ENCODE measurements around the gene CCL18.

DNA sequence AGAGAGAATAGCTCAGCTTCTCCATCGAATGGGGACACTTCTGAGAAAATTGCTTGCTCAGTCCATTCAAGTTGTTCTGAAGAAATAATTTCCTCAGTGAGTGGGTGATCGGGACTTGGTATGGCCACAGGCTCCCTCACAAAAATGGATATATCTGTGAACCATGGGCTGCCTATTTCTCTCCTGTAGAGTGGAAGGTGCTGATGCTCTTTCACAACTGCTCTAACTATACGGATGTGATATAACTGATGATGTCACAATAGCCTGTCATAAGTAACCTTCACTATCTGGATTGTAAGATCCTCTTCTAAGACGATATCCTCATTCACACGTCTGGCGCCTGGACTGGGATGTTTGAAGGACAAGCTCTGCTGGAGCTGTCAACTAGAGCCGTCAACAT, 4.7 kb upstream of the CCL18 start:
- TF ChIP-seq, protein P1, sequence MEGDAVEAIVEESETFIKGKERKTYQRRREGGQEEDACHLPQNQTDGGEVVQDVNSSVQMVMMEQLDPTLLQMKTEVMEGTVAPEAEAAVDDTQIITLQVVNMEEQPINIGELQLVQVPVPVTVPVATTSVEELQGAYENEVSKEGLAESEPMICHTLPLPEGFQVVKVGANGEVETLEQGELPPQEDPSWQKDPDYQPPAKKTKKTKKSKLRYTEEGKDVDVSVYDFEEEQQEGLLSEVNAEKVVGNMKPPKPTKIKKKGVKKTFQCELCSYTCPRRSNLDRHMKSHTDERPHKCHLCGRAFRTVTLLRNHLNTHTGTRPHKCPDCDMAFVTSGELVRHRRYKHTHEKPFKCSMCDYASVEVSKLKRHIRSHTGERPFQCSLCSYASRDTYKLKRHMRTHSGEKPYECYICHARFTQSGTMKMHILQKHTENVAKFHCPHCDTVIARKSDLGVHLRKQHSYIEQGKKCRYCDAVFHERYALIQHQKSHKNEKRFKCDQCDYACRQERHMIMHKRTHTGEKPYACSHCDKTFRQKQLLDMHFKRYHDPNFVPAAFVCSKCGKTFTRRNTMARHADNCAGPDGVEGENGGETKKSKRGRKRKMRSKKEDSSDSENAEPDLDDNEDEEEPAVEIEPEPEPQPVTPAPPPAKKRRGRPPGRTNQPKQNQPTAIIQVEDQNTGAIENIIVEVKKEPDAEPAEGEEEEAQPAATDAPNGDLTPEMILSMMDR (IDR thresholded peaks at IDR 0.05; ENCODE audit: control extremely low read depth in 1 of 3, insufficient read depth in 1 of 3, low read depth in 1 of 3, low read length in 3 of 3) = no peak
- no peak for TF ChIP-seq GABPA (IDR thresholded peaks at IDR 0.05; ENCODE audit: borderline replicate concordance, insufficient read depth, low read length)
- TF ChIP-seq KDM5A (IDR thresholded peaks at IDR 0.05; ENCODE audit: low read length) = no peak
- no peak for TF ChIP-seq FOSL1 (IDR thresholded peaks at IDR 0.05; ENCODE audit: insufficient read depth, low read depth, low read length)
- no peak for TF ChIP-seq RAD21 (IDR thresholded peaks at IDR 0.05 in 1 of 2, conservative IDR thresholded peaks at IDR 0.05 in 1 of 2; ENCODE audit: low read depth in 2 of 2, low read length in 2 of 2)
- TF ChIP-seq POLR2A (IDR thresholded peaks at IDR 0.05; ENCODE audit: control extremely low read depth in 1 of 2, low read depth in 2 of 2, low read length in 2 of 2) = no peak
- no peak for TF ChIP-seq EZH2 (IDR thresholded peaks at IDR 0.05; ENCODE audit: low read depth, low read length, severe bottlenecking)
- no peak for TF ChIP-seq TBP (IDR thresholded peaks at IDR 0.05; ENCODE audit: low read depth, low read length)
- no peak for TF ChIP-seq EP300 (IDR thresholded peaks at IDR 0.05; ENCODE audit: borderline replicate concordance in 1 of 2, low read depth in 2 of 2, low read length in 2 of 2)

All from H1 (cell line).